NOMO-1 (cell line): ENCODE data around the gene GNG10.
A peak's percentile ranks its signal among the peaks of the same experiment; 100 is the strongest.
"Not testable (repeated sequence)": the region's sequence is repeated elsewhere in the genome, so short reads cannot be mapped to it uniquely, and the experiment has no call there.

ENCODE experiments used
- DNase-seq, 2 experiments: peaks; one replicate each; lab custom pipeline; 2025; ENCODE audit not compliant: unreplicated experiment in 2 of 2; lab: John Stamatoyannopoulos, UW

GNG10 gene

DNA sequence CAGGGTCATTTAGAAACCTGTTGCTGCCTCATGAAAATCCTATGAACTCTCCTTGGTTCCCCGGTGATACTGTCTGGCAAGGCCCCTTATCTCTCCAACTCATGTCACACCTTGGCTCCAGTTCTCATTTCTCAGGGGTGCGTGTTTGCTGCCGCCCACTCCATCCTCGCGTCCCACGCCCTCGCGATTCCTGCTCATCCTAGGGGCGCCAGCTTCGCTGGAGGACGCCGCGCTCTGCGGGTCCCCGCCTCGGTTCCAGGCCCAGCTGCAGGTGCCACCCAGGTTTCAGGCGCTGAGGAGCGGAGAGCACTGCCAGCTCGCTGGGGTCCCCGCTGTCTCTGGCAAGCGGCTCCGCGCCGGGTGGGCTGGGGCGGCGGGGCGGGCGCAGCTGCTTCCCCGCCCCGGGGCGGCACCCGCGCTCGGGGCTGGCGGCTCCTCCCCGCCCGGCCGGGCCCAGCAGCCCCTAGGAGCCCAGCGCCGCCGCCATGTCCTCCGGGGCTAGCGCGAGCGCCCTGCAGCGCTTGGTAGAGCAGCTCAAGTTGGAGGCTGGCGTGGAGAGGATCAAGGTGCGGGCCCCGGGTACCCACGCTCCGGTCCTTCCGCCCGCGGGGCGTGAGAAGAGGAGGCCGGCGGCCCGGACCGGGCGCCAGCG, at the start of gene GNG10:
Gene GNG10, plus strand, starts transcription at position 456 of the 652 bp plus-strand sequence. Its CDS starts 30 bp downstream, at position 486.
- peak; percentile 34 to 40 for DNase-seq

DNA sequence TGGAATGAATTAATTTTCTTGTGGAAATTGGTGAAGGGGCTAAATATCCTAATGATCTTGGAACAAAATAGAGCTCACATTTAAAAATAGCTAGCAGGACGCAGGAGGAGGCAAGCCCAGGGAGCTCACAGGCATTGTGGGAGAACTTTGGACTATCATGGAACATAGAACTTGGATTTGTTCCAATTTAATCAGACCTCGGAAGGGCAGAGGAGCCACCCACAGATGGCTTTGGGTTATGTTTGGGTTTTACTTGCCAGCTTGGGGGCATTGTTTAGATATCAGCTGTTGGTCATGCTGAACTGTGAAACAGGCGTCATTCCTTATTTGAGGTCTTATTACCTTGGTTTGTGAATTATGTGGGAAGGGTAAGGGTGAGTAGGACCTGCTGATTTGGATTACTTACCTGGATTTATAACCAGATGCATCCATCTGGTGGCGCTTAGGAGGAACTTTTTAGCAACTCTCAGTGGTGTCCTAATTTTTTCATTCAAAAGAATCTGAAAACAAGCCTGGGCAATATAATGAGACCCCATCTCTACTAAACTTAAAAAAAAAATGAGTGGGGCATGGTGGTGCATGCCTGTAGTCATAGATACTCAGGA, 47.9 kb upstream of the GNG10 start:
- no peak for DNase-seq

DNA sequence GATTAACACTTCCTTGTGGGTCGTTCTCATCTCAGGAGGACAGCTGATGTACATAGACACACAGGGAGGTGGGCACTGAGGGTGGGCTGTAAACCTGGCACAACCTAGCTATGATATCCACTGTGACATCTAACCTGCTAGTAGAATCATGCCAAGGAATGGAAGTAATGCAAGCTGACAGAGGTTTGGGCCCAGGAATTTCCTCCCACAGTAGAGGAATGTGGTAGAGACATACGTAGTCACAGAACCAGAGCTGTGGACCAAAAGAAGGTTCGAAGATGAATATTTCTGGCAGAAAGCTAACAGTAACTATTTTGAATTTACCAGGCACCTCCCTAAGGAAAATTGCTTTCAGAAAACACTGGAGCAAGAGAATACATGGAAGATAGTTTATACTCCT, 45.5 kb upstream of the GNG10 start:
- DNase-seq = no peak

DNA sequence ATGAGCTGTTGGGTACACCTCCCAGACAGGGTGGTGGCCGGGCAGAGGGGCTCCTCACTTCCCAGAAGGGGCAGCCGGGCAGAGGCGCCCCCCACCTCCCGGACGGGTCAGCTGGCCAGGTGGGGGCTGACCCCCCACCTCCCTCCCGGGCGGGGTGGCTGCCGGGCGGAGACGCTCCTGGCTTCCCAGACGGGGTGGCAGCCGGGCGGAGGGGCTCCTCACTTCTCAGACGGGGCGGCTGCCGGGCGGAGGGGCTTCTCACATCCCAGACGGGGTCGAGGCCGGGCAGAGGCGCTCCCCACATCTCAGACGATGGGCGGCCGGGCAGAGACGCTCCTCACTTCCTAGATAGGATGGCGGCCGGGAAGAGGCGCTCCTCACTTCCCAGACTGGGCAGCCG, 44.1 kb upstream of the GNG10 start:
- not testable (repeated sequence) for DNase-seq

DNA sequence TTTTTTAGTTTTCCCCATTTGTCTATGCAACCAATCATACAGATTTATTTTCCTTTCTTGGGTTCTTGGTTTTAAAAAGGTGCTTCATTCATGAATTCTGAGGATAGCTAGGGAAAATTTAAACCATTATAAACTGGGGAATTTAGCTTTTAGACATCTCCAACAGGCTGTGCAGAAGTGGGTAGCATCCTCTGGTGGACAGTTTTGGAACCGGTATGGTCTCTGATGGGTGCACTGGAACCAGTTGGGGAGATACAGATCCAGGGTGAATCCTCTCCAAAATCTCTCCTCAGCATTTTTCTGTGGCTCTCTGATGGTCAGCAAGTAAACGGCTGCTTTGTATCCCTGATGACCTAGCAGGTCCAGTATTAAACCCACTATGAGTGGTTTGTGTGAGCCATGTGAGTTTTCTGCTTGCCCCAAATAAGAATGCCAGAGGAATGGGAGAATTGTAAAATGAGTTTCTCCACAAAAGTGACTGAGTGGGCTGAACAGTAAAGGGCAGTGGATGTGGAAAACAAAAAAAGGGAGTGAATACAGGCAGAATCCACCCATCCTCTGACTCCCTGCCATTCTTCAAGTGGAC, 39.4 kb upstream of the GNG10 start:
- no peak for DNase-seq

DNA sequence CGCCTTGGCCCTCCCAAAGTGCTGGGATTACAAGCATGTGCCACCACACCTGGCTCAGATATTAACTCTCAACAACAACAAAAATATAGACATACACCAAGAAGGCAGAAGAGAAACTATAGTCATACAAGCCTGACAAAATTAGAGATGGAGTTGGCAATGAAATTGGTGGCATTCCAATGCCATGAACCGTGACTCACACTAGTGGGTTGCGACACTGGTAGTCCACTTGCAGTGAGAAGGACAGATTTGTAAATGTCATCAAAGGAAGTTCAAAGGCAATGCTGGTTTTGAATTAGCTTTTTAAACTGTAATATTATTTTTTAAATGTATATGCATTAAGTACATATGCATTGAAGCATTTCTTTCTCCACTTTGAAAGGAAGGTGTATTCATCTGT, 38.8 kb upstream of the GNG10 start:
- DNase-seq = peak in 1 of 2 experiments; percentile 20

DNA sequence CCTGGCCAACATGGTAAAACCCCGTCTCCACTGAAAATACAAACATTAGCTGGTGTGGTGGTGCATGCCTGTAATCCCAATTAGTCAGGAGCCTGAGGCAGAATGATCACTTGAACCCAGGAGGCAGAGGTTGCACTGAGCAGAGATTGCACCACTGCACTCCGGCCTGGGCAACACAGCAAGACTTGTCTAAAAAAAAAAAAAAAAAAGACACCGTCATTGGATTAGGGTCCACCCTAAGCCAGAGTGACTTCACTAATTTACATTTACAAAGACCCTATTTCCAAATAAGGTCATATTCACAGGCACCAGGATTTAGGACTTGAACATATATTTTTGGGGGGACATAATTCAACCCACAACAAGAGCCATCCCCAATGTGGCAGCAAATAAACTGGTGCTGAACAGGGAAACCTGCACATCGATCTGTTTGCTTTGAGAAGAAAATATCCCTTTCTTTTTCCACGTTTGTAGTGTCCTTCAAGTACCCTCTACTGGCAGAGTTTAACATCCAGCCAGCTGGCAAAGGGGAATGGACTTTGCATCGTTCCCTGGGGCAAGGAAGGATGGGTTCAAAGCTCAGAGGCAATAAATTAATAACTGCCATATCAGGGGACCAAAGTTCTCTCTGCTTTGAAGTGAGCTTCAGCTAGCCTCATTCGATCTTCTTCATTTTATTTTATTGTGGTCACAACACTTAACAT, 34.0 kb upstream of the GNG10 start:
- DNase-seq = no peak

DNA sequence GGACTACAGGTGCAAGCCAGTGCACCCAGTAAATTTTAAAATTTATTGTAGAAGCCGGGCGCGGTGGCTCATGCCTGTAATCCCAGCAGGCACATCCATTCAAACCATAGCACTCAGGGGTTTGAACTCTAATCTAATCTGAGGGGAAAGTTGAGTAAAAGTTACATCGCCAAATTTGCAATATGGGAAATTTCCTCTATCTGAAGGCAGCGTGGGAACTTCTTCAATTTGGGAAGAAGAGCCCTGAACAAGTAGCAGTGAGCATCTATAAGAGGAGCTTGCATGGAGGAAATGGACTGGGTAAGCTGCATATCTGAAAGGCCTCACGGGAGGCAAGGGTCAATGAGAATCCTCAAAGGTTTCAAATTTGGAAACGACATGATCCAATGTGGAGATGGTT, 33.0 kb upstream of the GNG10 start:
- DNase-seq = no peak

DNA sequence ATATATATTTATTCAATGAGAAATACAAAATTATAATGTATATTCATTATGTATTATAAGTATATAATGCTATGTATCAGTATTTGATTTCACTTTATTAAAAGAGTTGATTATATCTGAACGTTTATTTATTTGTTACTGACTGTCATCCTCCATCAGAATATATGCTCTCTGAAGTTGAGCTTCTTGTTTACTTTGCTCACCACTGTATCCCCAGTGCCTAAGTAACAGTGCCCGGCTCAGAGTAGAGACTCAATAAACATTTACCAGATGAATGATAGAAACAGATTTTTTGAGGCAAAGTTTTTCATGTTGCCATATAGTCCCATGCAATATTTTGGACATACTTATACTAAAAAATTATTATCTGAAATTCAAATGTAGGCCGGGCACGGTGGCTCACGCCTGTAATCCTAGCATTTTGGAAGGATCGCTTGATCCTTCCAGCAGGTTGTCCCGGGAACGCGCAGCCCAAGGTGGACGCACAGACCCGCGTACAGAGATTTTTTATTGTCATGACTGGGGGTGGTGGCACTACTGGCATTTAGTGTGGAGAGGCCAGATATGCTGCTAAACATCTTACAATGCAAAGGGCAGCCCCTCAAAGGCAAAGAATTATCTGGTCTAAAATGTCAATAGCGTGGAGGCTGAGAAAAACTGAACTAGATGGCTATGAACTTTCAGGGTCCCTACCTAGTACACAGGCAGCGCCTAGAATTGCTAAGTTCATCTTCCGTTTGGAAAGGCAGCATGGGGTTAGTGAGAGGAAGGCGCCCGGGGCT, 31.0 kb upstream of the GNG10 start:
- peak in 1 of 2 experiments; percentile 49 for DNase-seq

DNA sequence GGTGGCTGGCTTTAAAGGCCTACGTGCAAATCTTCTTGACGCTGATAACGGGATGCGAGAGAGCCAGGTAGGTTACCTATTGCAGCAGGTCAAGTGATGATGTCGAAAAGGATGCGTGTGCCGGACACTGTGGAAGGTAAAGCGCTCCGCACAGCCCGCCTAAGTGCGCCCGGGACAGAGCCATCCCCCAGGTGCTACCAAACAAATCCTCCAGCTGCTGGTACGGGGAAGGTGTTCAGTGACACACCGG, 30.5 kb upstream of the GNG10 start:
- DNase-seq = no peak

DNA sequence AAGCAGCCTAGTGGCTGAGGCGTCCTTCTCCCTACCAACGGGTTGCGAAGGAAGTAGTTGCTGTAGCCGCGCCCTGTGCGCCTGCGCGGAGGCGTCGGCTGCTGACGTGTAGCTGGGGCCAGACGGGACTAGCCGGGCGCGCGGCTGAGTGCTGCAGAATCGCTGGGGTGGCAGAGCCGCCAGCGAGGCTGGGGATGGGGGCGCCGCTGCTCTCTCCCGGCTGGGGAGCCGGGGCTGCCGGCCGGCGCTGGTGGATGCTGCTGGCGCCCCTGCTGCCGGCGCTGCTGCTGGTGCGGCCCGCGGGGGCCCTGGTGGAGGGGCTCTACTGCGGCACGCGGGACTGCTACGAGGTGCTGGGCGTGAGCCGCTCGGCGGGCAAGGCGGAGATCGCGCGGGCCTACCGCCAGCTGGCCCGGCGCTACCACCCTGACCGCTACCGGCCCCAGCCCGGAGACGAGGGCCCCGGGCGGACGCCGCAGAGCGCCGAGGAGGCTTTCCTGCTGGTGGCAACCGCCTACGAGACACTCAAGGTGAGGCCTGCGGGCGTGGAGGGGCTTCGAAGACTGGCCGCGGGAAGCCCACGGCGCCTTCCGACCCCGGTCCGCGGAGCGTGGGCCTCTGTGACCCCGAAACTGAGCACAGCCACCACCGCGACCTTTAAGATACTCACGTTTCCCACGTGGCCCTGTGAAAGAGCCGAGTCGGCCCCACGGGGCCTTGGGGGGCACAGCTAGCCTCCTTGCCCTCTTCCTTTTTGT, 30.0 kb upstream of the GNG10 start, which contains the start of gene DNAJC25:
Gene DNAJC25, plus strand, starts transcription at position 121 of the 758 bp plus-strand sequence. Its CDS starts 74 bp downstream, at position 195.
- DNase-seq = peak; percentile 95 to 98

DNA sequence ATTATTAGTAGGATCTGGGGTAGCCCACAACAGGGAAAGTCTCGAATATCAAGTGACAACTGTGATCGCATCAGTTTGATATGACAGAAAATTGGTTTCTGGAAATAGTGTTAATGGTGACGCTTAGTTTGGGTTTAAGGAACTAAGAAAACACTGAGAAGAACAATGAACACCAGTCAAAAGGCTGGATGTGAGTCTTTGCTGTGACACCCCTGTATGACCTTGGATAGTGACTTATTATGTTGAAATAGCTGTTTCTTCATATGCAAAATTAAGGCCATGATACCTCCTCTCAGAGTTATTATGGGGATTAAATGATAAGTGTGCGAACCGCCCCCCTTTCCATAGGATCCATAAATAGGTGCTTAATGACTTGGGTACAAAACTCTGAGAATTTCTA, 29.3 kb upstream of the GNG10 start:
- peak; percentile 21 to 44 for DNase-seq

DNA sequence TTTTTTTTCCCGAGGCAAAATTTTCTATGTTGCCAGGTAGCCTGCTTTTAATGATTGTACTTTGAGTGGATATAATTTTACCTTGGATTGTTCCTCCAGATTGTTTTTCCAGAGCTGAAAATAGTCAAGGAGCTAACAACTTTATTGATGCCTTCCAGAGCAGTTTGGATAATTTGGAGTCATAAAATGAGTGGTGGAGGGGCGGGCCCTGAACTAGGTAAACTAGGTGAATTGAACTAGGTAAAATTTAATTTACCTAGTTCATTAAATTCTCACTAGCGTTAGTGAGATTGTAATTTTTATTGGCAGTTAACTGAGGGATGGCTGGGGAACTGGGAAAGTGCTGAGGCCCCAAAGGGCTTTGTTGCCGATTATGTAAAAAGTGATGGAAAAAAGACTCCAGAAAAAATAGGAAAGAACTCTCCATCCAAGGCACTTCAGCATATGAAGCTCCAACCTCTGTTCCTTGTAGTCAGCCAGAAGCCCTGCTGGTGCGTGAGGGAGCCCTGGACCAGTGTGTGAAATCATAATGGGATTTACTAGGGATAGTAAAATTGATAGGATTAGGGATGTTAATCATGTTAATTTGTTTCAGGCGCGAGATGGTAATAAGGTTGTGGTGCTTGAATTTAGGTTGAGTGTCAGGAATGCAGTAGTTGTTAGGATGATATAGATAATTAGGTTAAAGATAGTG, 28.6 kb upstream of the GNG10 start:
- no peak for DNase-seq

DNA sequence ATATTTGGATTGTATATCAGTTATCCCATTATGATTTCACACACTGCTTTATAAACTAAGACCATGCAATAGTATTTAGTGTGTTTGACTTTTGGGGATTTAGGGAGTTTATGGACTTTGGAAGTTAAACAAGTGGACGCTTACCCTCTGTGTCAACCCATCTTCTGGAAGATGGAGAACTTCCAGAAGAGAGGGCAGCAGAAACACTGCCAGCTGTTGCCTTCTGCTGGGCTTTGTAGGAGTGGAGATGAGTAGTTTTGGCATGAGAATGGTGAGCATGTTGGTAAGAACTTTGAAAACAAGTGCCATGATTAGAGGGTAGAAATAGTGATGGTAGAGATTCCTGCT, 28.0 kb upstream of the GNG10 start:
- no peak for DNase-seq

DNA sequence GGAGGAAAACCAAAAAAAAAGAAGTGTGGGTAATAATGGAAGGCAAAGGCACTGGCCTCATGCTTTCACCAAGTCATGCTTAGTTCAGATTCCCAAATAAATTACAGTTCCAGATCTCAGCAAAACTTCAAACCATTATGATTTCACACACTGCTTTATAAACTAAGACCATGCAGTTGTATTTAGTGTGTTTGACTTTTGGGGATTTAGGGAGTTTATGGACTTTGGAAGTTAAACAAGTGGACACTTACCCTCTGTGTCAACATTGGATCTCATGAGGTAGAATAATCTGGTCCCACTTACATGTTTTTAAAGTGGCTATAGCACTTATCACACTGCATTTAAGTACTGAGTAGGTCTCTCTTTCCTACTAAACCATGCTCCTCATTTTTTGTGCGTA, 26.5 kb upstream of the GNG10 start:
- no peak for DNase-seq

DNA sequence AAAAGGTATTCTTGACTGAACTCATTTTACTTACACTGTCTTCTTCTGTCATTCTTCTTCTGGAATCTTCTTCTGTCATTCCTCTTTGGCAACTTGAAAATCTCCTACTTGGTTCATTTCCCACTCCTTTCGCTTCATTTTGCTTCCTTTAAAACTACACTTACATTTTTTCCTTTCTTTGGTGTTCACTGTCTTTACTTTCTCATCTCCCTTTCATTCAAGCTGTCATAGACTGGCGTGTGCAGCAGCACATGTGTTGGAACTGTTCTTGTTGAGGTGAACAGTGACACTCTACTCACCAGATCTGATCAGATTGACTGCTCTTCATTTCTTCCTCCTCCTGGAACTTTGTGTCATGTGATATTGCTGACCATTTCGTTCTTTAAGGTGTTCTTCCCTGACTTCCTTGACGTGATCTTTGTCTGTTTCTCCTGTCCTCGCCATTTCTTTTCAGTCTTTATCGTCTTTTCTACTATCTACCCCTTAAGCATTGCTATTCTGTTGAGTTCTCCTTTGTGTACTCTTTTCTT, 23.9 kb upstream of the GNG10 start:
- DNase-seq = no peak

DNA sequence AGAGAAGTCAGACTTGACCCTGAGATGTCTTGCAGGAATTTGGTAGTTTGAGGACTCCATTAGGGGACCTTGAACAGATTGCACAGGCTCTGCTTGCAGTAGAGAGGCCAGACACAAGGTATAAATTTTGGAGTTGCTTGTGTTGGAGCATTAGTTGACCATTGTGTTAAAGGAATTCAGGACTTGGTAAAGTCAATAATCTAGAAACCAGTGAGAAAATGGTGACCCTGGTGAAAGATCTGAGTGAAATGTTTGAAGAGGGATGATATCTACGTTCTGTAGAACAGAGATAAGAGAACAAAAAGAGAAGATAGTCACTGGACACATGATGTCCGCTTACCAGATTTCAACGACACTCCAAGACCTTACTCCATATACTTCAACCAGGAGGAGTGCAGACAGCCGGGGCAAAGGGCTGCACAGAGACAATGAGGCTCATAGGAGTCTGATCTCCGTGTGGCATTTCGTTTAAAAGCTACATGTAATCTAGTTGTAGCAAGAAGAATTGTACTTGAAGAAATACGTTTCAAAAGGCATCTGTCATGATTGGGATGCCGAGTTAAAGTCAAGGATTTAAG, 17.1 kb upstream of the GNG10 start:
- no peak for DNase-seq

DNA sequence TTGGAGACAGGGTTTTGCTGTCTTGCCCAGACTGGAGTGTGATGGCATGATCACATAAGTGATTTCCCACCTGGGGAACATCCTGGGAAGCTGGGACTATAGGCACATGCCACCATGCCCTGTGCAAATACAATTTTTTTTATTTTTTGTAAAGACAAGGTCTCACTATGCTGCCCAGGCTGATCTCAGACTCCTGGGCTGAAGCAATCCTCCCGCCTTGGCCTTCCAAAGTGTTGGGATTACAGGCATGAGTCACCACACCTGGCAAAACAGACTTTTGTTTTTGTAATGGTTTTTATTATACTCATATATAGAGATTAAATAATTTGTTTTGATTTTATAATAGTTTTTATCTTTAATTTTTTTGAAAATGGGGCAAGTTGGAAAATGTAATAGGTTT, 15.6 kb upstream of the GNG10 start:
- DNase-seq = no peak

DNA sequence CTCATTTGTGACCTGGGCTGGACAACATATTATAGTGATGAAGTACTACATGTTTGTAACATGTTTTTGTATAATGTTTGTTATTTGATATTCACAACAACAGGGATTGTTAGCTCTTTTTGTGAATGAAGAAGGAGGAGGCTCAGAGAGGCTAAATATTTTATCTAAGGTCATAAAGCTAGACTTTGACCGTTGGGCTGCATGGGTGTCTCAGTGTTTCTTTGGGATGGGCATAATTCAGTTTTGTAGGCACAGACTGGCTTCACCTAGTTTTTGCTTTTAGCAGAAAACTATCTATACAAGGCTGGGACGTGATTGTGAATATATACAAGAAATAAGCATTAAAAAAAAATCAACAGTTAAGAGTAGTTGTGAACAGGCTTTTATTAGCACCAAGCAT, 15.0 kb upstream of the GNG10 start:
- no peak for DNase-seq
